GM23338 (cell line): Measurements from ENCODE around the gene SLC27A4. TPM values are rescaled to one million over a fixed set of nuclear protein-coding genes. Genes with fewer than 3 reads are reported as not detected.

Source experiments
- ATAC-seq: fragments of 200-7000 bp; cut with Tn5 transposase; 3 replicates; pipeline ENCODE4 v1.9.1; 2020
- DNase-seq: peaks from one replicate; pipeline ENCODE4 v3.0.0-alpha.2; 2015; ENCODE audit warnings: low spot score
- H2AFZ ChIP-seq: fragments of 200-600 bp; sonication (generic); 2 replicates; pipeline ENCODE4 v1.8.0; 2016; ENCODE audit warnings: antibody characterized with exemption, mild to moderate bottlenecking, moderate library complexity
- H3F3A ChIP-seq: fragments of 200-600 bp; sonication (generic); replicated peaks from 2 replicates; pipeline ENCODE4 v1.8.0; 2017; ENCODE audit warnings: antibody characterized with exemption, mixed run types, low read depth
- H3K27ac ChIP-seq: fragments of 200-600 bp; sonication (generic); 2 replicates; pipeline ENCODE4 v1.6.1; 2016; ENCODE audit warnings: low read depth
- H3K27me3 ChIP-seq: fragments of 200-600 bp; sonication (generic); 2 replicates; pipeline ENCODE4 v1.8.0; 2016; ENCODE audit warnings: mild to moderate bottlenecking, mixed run types, moderate library complexity; ENCODE audit not compliant: insufficient read depth
- H3K36me3 ChIP-seq: fragments of 200-600 bp; sonication (generic); 2 replicates; pipeline ENCODE4 v1.8.0; 2016; ENCODE audit warnings: mild to moderate bottlenecking; ENCODE audit not compliant: insufficient read depth
- H3K4me1 ChIP-seq: fragments of 200-600 bp; sonication (generic); 2 replicates; pipeline ENCODE4 v1.8.0; 2016; ENCODE audit warnings: mild to moderate bottlenecking, moderate library complexity; ENCODE audit not compliant: insufficient read depth
- H3K4me2 ChIP-seq: fragments of 200-600 bp; sonication (generic); 2 replicates; pipeline ENCODE4 v1.7.1; 2017; ENCODE audit warnings: mixed run types
- H3K4me3 ChIP-seq: fragments of 200-600 bp; sonication (generic); 2 replicates; pipeline ENCODE4 v1.6.1; 2016; ENCODE audit warnings: mixed run types
- H3K79me2 ChIP-seq: fragments of 200-600 bp; sonication (generic); replicated peaks from 2 replicates; pipeline ENCODE4 v1.8.0; 2017; ENCODE audit warnings: mild to moderate bottlenecking; ENCODE audit not compliant: insufficient read depth
- H3K9me2 ChIP-seq: fragments of 200-600 bp; sonication (generic); 2 replicates; pipeline ENCODE4 v1.8.0; 2017; ENCODE audit not compliant: insufficient read depth
- H4K20me1 ChIP-seq: fragments of 200-600 bp; sonication (generic); replicated peaks from 2 replicates; pipeline ENCODE4 v1.8.0; 2017; ENCODE audit warnings: mild to moderate bottlenecking; ENCODE audit not compliant: insufficient read depth
- H3K27ac Mint-ChIP-seq: 2 replicates; pipeline ENCODE4 v1.8.0; 2020; ENCODE audit warnings: inconsistent platforms, mild to moderate bottlenecking, moderate library complexity, mixed read lengths
- H3K27me3 Mint-ChIP-seq: 3 replicates; pipeline ENCODE4 v1.8.0; 2022; ENCODE audit warnings: low read depth, mild to moderate bottlenecking, moderate library complexity, mixed read lengths, inconsistent platforms; ENCODE audit not compliant: insufficient read depth, poor library complexity
- H3K36me3 Mint-ChIP-seq: 3 replicates; pipeline ENCODE4 v1.8.0; 2021; ENCODE audit warnings: low read depth, mild to moderate bottlenecking, inconsistent platforms, moderate library complexity, mixed read lengths
- H3K4me1 Mint-ChIP-seq: 3 replicates; pipeline ENCODE4 v1.8.0; 2020; ENCODE audit warnings: mild to moderate bottlenecking, inconsistent platforms, mixed read lengths
- H3K4me3 Mint-ChIP-seq: 3 replicates; pipeline ENCODE4 v1.8.0; 2021; ENCODE audit warnings: moderate library complexity, mild to moderate bottlenecking, inconsistent platforms, mixed read lengths
- H3K9me3 Mint-ChIP-seq: 3 replicates; pipeline ENCODE4 v1.8.0; 2020; ENCODE audit warnings: moderate library complexity, mild to moderate bottlenecking, inconsistent platforms, mixed read lengths
- EZH2phosphoT487 ChIP-seq: fragments of 200-600 bp; sonication (generic); IDR thresholded peaks from one replicate; pipeline ENCODE4 v1.8.1; 2018; ENCODE audit warnings: antibody characterized with exemption; ENCODE audit not compliant: unreplicated experiment
- JUNB ChIP-seq: IDR thresholded peaks from one replicate; pipeline ENCODE4 v1.6.1; 2016; ENCODE audit warnings: antibody characterized with exemption; ENCODE audit not compliant: unreplicated experiment
- NANOG ChIP-seq: IDR thresholded peaks from 2 replicates; pipeline ENCODE4 v1.6.1; 2016; ENCODE audit warnings: antibody characterized with exemption, borderline replicate concordance
- ZNF114 ChIP-seq: fragments of 250-450 bp; sonication (Bioruptor Pico); IDR thresholded peaks from 2 replicates; pipeline ENCODE4 v1.5.0; 2020; ENCODE audit warnings: mild to moderate bottlenecking, moderate library complexity
- polyA plus RNA-seq: library from polyadenylated mRNA; unstranded; fragments of >200 nt; fragmentation: Nextera tagmentation; extraction: Ambion mirVana; gene quantifications from 2 replicates; pipeline ENCODE4 v1.2.1, GENCODE V29; 2016
- total RNA-seq: library from RNA; depleted of rRNA; stranded (reverse); fragments of >200 nt; shearing (Covaris generic); gene quantifications from 2 replicates; pipeline ENCODE4 v1.2.3, GENCODE V29; 2014
- TF ChIP-seq, protein P1 (sequence below), 2 experiments: fragments of 200-600 bp in 1 of 2; sonication (generic) in 1 of 2; conservative IDR thresholded peaks; 2 replicates each; pipeline versions ENCODE4 v1.5.1 to v1.6.1; 2016 to 2017; ENCODE audit warnings: antibody characterized with exemption in 2 of 2, low read depth in 2 of 2, mild to moderate bottlenecking in 2 of 2, moderate library complexity in 1 of 2
- TF ChIP-seq, protein P2 (sequence below): IDR thresholded peaks from one replicate; pipeline ENCODE4 v1.6.1; 2018; ENCODE audit warnings: antibody characterized with exemption; ENCODE audit not compliant: unreplicated experiment

The SLC27A4 gene
- total and polyA plus RNA-seq, 2 experiments from 2014 or later: 7.9 to 25.3 TPM

DNA sequence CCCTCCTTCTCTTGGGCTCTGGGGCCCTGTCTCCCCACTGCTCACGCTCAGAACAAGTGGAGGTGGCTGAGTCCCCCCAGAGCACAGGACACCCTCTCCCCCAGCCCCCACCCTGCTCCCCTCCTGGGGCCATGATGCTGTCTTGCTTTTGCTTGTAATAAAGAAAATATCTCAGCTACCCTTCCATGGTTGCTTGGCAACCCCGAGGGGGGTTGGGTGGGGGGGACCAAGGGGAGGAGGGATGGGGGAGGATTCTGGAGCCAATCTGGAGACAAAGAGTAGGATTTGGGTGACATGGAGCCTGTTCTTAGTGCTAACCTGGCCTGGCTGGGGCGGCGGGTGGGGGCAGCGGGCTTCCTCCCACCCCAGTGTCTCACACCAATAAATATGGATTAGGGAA lies 64.2 kb downstream of the SLC27A4 start (continued):
- TF ChIP-seq, protein P1, sequence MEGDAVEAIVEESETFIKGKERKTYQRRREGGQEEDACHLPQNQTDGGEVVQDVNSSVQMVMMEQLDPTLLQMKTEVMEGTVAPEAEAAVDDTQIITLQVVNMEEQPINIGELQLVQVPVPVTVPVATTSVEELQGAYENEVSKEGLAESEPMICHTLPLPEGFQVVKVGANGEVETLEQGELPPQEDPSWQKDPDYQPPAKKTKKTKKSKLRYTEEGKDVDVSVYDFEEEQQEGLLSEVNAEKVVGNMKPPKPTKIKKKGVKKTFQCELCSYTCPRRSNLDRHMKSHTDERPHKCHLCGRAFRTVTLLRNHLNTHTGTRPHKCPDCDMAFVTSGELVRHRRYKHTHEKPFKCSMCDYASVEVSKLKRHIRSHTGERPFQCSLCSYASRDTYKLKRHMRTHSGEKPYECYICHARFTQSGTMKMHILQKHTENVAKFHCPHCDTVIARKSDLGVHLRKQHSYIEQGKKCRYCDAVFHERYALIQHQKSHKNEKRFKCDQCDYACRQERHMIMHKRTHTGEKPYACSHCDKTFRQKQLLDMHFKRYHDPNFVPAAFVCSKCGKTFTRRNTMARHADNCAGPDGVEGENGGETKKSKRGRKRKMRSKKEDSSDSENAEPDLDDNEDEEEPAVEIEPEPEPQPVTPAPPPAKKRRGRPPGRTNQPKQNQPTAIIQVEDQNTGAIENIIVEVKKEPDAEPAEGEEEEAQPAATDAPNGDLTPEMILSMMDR (conservative IDR thresholded peaks at IDR 0.05; ENCODE audit: low read depth in 2 of 2): no peak
- TF ChIP-seq, protein P2, sequence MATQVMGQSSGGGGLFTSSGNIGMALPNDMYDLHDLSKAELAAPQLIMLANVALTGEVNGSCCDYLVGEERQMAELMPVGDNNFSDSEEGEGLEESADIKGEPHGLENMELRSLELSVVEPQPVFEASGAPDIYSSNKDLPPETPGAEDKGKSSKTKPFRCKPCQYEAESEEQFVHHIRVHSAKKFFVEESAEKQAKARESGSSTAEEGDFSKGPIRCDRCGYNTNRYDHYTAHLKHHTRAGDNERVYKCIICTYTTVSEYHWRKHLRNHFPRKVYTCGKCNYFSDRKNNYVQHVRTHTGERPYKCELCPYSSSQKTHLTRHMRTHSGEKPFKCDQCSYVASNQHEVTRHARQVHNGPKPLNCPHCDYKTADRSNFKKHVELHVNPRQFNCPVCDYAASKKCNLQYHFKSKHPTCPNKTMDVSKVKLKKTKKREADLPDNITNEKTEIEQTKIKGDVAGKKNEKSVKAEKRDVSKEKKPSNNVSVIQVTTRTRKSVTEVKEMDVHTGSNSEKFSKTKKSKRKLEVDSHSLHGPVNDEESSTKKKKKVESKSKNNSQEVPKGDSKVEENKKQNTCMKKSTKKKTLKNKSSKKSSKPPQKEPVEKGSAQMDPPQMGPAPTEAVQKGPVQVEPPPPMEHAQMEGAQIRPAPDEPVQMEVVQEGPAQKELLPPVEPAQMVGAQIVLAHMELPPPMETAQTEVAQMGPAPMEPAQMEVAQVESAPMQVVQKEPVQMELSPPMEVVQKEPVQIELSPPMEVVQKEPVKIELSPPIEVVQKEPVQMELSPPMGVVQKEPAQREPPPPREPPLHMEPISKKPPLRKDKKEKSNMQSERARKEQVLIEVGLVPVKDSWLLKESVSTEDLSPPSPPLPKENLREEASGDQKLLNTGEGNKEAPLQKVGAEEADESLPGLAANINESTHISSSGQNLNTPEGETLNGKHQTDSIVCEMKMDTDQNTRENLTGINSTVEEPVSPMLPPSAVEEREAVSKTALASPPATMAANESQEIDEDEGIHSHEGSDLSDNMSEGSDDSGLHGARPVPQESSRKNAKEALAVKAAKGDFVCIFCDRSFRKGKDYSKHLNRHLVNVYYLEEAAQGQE: no peak
- TF ChIP-seq NANOG (no peak), ZNF114 (CRISPR knock-in tag) (no peak), EZH2phosphoT487 (no peak)

DNA sequence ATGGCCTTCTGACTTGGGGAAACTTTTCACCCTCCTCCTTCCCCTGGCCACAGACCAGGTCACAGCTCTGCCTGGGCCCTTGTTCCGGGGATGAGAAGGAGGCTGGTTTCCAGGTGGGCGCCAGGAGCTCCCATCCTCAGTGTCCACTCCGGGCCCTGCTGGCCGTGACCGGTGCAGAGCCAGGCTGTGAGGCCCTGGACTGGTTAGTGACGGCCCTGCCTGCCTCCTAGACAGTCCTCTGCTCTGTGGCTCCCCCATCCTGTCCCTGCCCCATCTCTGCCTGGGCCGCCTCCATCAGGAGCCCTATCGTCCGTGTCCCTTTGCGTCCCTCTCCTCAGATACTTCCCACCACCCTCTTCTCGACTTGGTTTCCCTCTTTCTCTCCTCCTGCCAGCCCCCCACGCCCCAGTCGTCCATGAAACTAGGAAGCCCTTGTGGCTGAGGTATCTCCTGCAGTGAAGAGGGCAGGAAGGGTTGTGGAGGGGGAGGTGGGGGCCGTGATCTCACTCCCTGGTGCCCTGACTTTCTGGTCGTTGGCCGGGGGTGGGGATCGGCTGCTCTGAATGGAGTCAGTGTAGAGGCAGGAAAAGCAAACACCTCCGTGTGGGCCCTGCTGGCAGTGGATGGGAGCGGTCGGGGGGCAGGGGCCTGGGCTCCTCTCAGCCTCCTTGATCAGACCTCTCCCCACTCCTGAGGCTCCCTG lies 64.9 kb downstream of the SLC27A4 start:
- Mint-ChIP-seq H3K27ac (no peak overlapping the region), H3K36me3 (no peaks in the 10 kb centered on the region), H3K4me3 (peak overlapping the region; percentile 15; the same call in 2 of the 3 replicates), H3K4me1 (peaks cover 34% of the 10 kb centered on the region), H3K9me3 (no peaks in the 10 kb centered on the region), H3K27me3 (peaks cover 94% of the 10 kb centered on the region)
- Histone ChIP-seq H3K27me3 (peaks cover 100% of the 10 kb centered on the region), H4K20me1 (no peaks in the 10 kb centered on the region; the same call in 1 of the 2 replicates), H3K27ac (no peak overlapping the region), H2AFZ (0 out of 2 replicates have a peak overlapping the region, but pooled peaks have one; percentile 47), H3K36me3 (no peaks in the 10 kb centered on the region), H3K9me2 (no peaks in the 10 kb centered on the region), H3K4me1 (peaks cover 30% of the 10 kb centered on the region), H3K4me3 (0 out of 2 replicates have a peak overlapping the region, but pooled peaks have one; percentile 28), H3K79me2 (no peaks in the 10 kb centered on the region), H3K4me2 (peak overlapping the region; percentile 73), H3F3A (peaks cover 14% of the 10 kb centered on the region; the same call in 1 of the 2 replicates)
- DNase-seq (peak; percentile 57), ATAC-seq (peak; percentile 44)
- TF ChIP-seq, protein P1 (conservative IDR thresholded peaks at IDR 0.05; ENCODE audit: low read depth in 2 of 2): 0 out of 4 replicates have a peak, but pooled peaks of 1 of the 2 experiments have one; percentile 7
- TF ChIP-seq JUNB: no peak
